GM19372 (cell line): ENCODE data around the gene MAEL.
"Not testable (repeated sequence)": the region's sequence is repeated elsewhere in the genome, so short reads cannot be mapped to it uniquely, and the experiment has no call there.

ENCODE experiments used
- ATAC-seq: cut with Tn5 transposase; IDR thresholded peaks from one replicate; pipeline ENCODE4 v1.9.1; 2021; ENCODE audit warnings: mild to moderate bottlenecking, low read depth, moderate library complexity; ENCODE audit not compliant: unreplicated experiment

The MAEL gene

DNA sequence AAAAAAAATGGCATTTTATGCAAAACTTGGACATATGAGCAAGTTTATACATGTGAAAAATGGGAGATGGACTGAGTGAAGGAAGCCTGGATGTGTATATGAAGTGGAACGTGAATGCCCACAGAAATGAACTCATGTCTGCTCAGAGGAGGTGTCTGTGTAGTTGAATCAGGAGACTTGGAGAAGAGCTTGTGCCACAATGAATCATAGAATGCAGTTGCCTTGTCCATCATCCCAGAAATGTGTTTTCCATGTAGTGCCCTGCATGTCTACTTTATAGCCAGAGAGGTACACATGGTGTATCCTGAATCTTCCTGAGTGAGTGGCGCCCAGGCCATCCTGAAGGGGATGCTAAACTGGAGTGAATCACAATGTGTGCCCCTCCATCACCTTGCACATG is 11.1 kb upstream of the MAEL start:
- ATAC-seq, result no peak

GRCh38 chr1:166978821-166979220 is 10.3 kb upstream of the MAEL start:
- ATAC-seq, result no peak

GRCh38 chr1:166980383-166980782 is 8.7 kb upstream of the MAEL start:
- ATAC-seq, result no peak

DNA sequence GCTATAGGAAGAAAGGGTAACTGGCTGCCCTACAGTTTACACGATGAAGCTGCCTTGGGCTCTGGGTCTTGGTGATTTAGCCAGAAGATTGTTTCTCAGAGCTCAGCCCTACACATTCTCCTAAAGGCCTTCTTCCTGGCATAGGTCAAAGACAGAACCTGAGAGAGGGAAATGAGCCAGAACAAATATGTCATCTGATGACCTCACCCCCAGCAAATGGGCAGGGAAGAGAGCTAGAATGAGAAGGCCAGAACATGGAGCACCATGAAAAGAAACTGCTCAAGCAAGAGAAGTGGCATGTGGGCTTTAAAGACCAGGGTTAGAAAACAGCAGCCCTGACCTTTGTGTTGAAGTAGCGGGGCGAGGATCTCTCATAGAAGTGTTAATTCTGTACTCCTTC is 8.3 kb upstream of the MAEL start:
- no peak for ATAC-seq

DNA sequence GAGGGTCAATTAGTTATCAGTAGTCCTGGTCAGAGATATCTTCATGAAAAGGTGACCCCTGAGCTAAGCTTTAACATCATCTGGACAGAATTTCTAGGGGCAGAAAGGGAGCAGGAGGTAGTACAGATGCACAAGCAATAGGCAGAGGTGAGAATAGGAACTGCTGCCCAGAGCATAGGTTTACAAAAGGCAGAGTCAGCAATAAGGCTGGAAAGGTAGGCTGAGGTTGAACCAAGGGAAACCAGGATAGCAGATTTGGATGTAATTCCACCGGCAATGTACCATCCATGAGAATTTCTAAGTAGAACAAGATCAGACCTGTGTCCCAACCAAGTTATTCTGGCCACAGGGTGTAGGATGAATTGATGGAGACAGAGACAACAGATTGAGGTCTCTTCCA is 7.5 kb upstream of the MAEL start:
- ATAC-seq, result no peak

DNA sequence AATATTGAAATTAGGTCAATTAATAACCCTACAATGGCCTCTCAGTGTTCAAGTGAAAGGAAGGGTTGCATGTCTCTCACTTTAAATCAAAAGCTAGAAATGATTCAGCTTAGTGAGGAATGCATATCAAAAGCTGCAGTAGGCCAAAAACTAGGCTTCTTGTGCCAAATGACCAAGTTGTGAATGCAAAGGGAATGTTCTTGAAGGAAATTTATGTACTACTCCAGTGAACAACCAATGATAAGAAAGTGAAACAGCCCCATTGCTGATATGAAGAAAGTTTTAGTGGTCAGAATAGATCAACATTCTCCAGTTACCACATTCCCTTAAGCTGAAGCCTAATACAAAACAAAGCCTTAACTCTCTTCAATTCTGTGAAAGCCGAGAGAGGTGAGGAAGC is 10.0 kb downstream of the MAEL start:
- ATAC-seq, result no peak

- no peak for ATAC-seq
These were observed 10.5 kb downstream of the MAEL start for GRCh38 chr1:166999500-167000055.

GRCh38 chr1:167000546-167000945 is 11.5 kb downstream of the MAEL start:
- ATAC-seq, result no peak

DNA sequence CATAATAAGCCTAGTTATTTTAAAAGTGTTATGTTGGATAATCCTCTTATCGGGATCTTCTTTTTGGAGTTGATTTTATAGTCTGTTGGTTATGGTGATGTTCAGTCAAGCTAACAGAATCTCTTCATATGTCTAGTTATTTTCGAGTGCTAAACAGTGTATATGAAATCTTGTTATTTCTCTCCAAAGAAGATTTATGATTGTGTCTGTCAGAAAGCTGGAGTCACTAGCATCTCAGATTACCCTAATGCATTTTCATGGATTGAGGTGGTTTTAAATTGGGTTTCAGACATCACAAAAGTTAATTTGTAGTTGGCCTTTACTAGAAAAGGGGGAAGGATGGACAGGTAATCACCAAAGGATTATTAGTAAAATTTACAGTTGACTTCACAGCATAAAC is 13.3 kb downstream of the MAEL start:
- no peak for ATAC-seq

DNA sequence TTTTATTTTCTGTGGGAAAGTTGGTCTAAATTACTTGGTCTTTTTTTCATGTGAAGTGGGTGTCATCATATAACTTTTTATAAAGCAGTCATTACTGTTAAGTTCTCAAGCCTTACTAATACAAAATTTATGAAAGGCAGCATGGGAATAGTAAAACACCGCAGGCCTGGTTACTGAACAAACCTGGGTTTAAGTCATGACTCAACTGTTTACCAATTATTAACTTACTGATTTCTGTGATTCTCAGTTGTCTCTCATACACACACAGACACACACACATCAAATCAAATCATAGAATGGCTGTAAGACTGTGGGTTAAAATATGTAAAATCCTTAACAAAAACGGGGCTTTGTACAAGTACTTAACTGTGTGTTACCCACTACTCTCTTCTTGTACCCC is 14.6 kb downstream of the MAEL start:
- ATAC-seq, result no peak

GRCh38 chr1:167011560-167012191 is 22.6 kb downstream of the MAEL start:
- no peak for ATAC-seq

DNA sequence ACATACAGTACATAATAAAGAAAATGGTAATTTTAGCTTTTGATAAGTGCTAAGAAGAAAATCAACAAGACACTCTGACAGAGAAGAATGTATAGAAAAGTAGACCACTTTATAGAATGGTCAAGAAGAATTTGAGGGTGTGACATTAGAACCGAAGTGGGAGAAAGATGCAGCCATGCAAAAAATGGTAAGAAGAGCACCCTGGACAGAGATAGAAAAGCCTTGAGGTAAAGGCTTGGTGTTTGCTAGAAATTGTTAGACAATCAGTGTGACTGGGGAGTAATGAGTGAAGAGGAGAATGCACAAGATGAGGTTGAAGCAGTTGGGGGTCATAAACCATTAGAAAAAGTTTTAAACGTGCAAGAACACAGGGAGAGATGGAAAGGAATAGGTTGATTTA is 23.5 kb downstream of the MAEL start:
- ATAC-seq, result no peak

GRCh38 chr1:167013108-167013929 is 24.2 kb downstream of the MAEL start:
- ATAC-seq, result no peak

DNA sequence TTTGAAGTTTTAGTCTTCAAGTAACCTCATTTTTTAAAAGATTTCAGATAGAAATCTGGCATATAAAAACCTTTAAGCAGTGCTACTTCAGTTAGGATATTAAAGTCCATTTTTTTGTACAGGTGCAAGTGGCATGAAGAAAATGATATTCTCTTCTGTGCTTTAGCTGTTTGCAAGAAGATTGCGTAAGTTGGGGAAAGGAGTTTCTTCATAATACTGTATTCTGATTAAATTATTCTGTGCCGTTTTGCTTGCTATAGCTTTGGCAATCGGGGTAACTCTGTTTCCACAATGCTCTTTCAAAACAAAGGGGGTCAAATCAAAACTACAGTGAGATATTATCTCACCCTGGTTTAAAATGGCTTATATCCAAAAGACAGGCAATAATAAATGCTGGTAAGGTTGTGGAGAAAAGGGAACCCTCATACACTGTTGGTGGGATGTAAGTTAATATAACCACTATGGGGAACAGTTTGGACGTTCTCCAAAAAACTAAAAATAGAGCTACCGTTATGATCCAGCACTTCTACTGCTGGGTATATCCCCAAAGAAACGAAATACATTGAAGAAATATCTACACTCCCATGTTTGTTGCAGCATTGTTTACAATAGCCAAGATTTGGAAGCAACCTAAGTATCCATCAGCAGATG is 27.1 kb downstream of the MAEL start:
- no peak for ATAC-seq

GRCh38 chr1:167022384-167022783 is 33.3 kb downstream of the MAEL start:
- no peak for ATAC-seq

DNA sequence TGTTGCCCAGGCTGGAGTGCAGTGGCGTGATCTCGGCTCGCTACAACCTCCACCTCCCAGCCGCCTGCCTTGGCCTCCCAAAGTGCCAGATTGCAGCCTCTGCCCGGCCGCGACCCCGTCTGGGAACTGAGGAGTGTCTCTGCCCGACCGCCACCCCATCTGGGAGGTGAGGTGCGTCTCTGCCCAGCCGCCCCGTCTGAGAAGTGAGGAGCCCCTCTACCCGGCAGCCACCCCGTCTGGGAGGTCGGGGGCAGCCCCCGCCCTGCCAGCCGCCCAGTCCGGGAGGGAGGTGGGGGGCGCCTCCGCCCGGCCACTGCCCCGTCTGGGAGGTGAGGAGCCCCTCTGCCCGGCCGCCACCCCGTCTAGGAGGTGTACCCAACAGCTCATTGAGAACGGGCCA is 40.5 kb downstream of the MAEL start:
- ATAC-seq, result not testable (repeated sequence)

DNA sequence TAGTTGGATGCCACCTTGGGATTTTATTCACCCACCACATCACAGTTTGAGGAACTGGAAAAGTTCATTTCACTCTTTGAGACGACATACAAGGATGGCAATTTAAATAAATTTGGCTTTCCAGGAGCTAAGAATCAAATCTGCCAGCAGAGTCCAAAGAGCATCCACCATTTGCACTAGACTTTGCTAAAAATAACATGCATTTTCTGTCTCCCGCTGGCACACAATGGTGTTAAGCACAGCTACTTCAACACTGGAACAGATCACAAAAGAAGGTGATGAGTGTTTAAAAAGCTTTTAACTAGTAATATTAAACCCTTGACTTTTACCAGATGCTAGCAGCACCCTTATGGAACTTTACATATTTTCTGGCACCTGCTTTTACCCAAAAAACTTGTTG is 44.6 kb downstream of the MAEL start:
- ATAC-seq, result no peak

DNA sequence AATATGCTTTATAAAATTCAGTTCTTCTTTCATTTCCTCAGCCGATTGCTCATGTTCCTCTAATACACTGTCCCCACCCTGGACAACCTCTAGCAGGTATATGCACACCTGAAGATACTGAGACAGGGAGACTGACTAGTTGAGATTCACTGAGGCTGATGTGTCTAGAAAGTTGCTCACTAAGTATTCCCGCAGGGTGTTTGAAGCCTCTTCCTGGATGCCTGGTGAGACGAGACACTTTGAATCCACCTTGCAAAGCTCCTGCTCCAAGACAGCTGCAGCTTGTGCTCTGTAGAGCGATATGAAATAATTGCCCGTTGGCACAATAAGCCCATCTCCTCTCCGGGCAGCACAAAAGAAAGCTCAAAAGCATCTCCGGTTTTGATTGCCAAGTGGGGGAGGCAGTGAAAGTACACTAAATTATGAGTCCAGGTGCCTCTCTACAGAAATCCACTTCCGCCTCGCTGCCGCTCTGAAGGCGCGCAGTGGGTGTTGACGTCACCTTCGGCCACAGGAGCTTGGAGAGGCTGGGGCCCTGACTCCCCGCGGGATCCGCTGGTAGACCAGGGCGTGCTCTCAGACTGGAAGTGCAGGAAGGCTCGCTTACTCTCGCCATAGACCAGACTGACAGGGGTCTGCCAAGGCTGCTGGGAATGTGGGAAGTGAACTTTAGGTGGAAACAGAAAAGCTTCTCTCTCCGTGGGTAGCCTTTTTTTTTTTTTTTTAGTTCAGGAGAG is 54.8 kb downstream of the MAEL start:
- ATAC-seq, result peak; percentile 99

DNA sequence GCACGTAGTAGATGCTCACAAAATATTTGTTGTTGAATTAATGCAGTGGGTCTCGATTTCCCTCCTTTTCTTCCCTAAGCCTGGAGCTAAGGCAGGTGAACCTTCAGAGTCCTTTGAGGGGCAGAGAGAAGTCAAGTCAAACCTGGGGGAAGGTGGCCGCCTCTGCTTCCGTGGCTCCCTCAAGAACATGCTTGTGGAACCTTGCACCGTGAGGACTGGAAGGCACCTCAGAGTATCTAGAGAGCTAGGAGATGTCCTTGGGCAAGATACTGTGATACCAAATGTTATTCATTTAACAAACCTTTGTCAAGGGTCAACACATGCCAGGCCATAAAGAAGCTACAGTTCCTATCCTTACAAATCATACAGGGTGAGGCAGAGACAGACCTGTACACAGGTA is 62.8 kb downstream of the MAEL start:
- no peak for ATAC-seq

- no peak for ATAC-seq
These were observed 63.3 kb downstream of the MAEL start for GRCh38 chr1:167052389-167052788.

GRCh38 chr1:167054531-167054930 is 65.5 kb downstream of the MAEL start:
- ATAC-seq, result no peak
